GM19372 (cell line): ENCODE measurements around the gene CPSF4L.
"Not testable (repeated sequence)": the region's sequence is repeated elsewhere in the genome, so short reads cannot be mapped to it uniquely, and the experiment has no call there.

Source experiments
- ATAC-seq: cut with Tn5 transposase; IDR thresholded peaks from one replicate; pipeline ENCODE4 v1.9.1; 2021; ENCODE audit warnings: mild to moderate bottlenecking, low read depth, moderate library complexity; ENCODE audit not compliant: unreplicated experiment

Gene CPSF4L

DNA sequence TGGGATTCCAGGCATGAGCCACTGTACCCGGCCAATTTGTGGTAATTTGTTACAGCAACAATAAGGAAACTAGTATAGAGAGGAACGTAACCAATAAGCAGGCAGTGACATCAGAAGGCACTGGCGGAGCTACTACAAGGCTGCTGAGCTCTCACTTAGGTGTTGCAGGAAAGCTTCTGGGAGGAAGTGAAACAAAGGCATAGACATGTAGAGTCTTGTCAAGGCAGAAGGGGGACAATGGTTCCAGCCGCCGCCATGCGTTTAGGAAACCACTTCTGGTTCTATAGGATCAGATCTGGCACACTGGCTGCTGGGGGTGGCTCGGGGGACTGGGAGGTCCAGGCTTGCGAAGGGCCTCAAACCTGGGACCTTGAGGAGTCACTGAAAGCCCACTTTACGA lies 9.4 kb upstream of the CPSF4L start:
- peak; percentile 98 for ATAC-seq

GRCh38 chr17:73269791-73270190 lies 8.1 kb upstream of the CPSF4L start:
- no peak for ATAC-seq

DNA sequence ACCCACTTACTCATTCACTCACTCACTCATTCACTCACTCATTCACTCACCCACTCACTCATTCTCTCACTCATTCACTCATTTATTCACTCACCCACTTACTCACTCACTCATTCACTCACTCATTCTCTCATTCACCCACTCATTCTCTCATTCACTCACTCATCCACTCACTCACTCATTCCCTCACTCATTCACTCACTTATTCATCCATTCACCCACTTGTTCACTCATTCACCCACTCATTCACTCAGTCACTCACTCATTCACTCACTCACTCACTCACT lies 7.6 kb upstream of the CPSF4L start:
- ATAC-seq: no peak

GRCh38 chr17:73268582-73269328 lies 7.1 kb upstream of the CPSF4L start:
- no peak for ATAC-seq

DNA sequence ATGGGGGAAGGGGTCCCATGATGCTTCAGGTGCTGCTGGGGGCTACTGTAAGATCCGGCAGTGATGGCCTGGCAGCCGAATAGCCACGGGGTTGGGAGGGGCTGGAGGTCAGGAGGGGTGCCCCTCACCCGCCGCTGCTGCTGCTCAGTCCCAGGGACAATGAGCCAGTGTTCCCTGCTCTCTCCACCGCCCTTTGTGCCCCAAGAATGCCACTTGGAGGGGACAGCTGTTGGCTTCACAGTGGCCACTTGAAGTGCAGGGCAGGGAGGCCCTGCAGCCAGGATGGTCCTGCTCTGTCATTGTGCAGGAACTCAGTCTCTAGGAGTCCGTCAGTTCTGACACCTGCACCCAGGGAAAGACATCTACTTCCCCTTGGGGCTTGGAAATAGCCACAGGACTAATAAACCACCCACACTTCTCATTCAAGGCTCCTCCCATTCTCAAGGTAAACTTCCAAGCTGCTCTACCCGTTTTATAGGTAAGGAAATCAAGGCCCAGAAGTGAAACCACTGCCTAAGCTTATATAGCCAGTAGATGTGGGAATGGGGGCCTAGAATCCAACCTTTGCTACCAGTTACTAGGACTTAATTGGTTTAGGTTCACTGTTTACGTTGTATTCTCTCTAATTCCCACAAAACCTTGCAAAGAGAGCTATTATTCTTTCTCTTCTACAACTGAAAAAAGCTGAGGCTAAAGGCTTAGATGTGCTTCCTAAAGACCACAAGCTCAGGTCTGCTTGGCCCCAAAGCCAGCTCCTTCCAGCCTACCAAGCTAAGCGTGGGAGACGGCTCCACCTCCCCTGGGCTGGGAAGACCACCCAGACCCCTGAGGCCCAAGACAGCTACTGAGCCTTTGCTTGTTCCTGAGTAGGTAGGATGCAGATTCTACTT lies 6.2 kb upstream of the CPSF4L start:
- no peak for ATAC-seq

GRCh38 chr17:73266796-73267195 lies 5.1 kb upstream of the CPSF4L start:
- no peak for ATAC-seq

DNA sequence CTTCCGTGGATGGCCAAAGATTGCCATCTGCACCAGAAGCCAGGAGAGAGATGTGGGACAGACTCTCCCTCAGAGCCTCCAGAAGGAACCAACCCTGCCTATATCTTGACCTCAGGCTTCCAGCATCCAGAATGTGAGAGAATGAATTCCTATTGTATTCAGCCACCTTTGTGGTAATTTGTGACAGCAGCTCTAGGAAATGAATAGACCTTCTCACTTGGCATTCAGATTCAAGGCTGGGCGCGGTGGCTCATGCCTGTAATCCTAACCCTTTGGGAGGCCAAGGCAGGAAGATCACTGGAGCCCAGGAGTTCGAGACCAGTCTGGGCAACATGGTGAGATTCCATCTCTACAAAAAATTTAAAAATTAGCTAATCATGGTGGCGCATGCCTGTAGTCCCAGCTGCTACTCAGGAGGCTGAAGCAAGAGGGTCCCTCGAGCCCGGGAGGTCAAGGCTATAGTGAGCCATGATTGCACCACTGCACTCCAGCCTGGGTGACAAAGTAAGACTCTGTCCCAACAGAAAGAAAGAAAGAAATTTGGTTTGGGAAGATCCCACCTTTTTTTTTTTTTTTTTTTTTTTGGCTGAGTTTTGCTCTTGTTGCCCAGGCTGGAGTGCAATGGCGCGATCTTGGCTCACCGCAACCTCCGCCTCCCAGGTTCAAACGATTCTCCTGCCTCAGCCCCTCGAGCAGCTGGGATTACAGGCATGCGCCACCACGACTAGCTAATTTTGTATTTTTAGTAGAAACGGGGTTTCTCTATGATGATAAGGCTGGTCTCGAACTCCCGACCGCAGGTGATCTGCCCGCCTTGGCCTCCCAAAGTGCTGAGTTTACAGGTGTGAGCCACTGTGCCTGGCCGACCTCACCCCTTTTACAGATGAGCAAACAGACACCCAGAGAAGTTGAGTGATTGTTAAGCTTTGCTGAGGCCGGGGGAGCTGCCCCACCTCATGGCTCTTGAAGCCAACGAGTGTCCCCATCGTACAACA lies 4.3 kb upstream of the CPSF4L start:
- no peak for ATAC-seq

GRCh38 chr17:73264448-73264847 lies 2.8 kb upstream of the CPSF4L start:
- ATAC-seq: not testable (repeated sequence)

DNA sequence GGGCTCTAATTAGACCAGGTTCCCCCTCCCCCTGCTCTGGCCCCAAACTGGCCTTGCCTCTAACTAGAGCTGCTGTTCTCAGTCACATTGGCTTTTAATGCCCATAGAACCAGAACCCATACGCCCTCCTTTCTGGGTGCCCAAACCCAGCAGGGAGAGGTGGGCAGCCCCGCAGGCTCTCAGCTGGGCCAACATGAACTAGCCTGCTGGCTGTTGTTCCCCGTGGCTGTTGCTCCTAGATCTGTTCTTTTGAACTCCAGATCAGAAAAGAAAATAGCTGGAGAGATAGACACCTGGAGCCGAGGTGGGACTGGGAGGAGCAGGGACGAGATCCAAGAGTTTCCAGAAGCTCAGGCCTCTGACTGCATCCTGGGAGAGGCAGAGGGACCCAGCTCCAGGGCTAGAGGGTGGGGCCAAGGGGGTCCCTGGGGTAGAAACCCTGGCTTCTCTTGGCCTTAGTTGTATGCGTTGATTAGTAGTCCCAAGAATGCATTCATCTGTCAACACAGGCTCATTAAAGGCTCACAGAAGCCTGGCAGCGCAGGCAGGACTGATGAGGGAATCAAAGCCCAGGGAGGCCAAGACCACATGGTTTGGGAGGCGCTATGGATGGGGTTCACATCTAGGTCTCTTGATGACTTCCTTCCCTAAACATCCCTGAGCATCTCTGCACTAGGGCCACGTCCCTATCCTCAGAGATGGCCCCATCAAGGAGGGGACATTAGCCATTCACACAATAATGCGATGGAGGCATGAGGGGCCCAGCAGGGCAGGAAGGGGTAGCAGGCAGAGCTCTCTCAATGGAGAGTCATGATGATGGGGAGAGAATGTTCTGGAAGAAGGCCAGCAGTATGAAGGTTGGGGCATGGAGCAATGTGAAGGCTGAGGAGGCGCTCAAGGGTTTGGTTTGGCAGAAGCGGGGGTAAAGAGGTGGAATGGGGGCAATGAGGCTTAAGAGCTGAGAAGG lies 1.3 kb upstream of the CPSF4L start:
- ATAC-seq: no peak

- no peak for ATAC-seq
Observed at GRCh38 chr17:73261952-73262675, 434 bp upstream of the CPSF4L start.

DNA sequence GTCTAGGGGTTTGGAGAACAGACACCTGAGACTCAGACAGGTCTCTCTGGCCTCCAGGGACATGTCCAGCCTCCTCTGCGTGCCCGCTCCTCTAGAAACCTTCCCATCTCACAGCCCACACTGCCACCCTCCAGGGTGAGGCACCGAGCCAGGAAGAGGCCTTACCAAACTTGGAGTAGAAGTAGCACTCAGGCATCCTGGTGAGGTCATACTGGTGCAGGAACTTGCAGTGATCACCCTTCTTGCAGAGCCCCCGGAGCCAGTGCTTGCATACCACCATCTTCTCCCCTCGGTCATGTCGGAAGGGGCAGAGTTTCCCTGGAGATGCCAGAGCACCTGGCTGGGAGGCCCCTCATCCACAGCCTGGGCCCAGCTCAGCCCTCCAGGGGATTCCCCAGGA lies 4.2 kb downstream of the CPSF4L start:
- ATAC-seq: no peak

- ATAC-seq: no peak
Observed at GRCh38 chr17:73256220-73256619, 5.5 kb downstream of the CPSF4L start.

GRCh38 chr17:73255671-73256181 lies 6.0 kb downstream of the CPSF4L start:
- no peak for ATAC-seq

DNA sequence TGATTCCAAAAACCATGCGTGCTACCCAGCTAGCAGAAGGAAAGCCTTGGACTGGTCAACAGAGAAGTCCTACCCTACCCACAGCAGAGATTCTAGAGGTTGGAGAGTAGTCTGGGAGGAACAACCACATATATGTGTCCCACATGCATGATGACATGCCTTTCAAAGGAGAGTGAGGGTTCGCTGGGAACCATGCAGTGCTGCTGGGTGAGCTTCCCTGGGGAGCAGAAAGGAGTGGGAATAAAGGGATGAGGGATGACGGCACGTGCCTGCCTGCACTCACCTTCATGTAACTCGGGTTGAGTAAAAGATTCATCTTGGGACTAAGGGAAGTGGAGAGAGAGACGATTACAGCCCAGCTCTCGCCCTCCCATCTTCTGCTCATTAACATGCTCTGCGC lies 9.8 kb downstream of the CPSF4L start:
- no peak for ATAC-seq

- no peak for ATAC-seq
Observed at GRCh38 chr17:73250851-73251640, 10.6 kb downstream of the CPSF4L start.

GRCh38 chr17:73249700-73250099 lies 12.0 kb downstream of the CPSF4L start:
- ATAC-seq: no peak

GRCh38 chr17:73248532-73248931 lies 13.1 kb downstream of the CPSF4L start:
- ATAC-seq: no peak

DNA sequence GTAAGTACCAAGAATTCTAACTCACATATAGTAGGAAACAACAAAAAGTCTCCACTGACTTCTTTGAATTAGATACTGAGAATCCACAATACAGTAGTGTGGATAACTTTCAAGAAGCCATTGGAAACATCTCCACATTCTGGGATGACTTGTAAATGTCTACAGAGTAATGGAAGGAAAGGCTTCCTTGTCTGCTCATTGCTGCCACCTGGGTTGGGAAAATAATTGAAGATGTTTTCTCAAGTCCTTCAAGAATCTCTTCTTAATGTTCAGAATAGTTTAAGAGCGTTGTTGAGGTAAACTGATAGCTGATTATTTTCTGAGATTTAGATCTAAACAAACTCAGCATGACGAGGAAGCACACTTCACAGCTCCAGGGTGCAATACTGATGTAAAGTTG lies 14.0 kb downstream of the CPSF4L start:
- no peak for ATAC-seq
